GM19372 (cell line): ENCODE measurements around the gene RTF1.
"Not testable (repeated sequence)": the region's sequence is repeated elsewhere in the genome, so short reads cannot be mapped to it uniquely, and the experiment has no call there.

Experiments used
- ATAC-seq: cut with Tn5 transposase; IDR thresholded peaks from one replicate; pipeline ENCODE4 v1.9.1; 2021; ENCODE audit warnings: mild to moderate bottlenecking, low read depth, moderate library complexity; ENCODE audit not compliant: unreplicated experiment

RTF1 gene

DNA sequence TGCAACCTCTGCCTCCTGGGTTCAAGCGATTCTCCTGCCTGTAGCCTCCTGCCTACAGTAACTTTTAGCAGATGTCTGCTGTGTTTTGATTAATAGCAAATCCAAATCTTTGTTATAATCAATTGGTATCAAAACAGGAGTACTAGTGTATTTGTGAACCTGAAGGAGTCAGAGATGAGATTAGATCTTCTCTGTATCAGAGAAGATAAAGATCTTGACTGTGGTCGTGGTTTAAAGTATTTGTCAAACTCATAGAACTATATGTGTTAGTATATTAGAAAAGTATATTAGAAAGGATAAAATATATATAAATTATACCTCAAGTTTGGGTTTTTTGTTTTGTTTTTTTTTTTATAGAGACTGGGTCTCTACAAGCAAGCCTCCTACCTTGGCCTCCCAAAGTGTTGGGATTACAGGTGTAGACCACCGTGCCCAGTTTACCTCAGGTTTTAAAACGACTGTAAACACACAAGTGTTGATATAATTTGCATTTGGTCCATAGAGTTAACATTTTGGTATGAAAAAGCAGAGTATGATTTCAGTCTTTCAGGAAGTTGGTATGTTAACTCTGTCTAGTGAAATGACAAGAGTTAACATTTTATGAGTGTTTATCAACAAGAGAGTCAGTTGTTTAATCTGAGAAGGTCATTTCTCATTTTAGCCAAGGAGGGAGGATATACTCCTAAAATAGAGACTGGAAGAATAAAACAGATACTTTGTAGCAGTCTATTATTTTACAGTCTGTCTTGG lies 18.3 kb downstream of the RTF1 start:
- ATAC-seq = no peak

DNA sequence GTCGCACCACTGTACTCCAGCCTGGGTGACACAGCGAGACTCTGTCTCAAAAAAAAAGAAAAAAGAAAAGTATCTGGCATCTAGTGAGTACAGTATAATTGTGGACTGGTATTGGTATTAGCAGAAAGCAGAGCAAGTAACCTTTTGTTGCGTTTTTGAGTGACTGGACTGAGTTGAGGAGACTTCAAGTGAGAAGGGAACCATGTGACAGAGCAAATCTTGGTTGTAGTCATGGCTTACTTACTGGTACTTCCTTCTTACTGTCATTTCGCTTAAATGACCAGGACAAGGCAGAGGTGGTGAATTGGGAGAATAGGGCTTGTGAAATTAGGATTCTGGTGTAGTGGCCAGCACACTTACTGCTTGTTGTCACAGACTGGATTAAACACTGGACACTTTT lies 20.6 kb downstream of the RTF1 start:
- ATAC-seq = no peak

DNA sequence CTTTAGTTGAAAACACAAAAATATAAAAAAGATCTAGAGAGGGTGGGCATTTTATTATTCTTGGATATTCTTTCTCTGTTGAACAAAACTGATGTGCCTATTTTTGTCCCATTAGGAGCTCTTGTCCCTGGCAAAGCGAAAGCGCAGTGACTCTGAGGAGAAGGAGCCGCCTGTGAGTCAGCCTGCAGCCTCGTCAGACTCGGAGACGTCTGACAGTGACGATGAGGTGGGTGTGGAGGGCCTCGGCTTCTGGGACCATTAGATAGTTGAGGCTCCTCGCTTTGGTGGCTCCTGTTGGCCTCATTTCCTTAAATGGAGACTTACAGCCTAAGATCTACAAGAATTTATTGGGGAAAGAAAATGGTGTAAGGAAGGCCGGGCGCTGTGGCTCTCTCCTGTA lies 21.3 kb downstream of the RTF1 start:
- no peak for ATAC-seq

DNA sequence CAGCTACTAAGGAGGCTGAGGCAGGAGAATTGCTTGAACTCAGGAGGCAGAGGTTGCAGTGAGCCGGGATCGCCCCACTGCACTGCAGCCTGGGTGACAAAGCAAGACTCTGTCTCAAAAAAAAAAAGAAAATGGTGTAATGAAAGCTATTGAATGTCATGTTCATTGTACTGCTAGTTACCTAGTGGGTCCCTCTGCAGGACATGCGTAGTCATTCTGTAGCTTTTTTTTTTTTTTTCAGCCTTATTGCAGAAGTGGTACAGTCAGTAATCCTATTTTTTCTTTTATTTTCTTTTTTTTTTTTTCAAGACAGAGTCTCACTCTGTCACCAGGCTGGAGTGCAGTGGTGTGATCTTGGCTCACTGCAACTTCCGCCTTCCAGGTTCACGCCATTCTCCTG lies 21.9 kb downstream of the RTF1 start:
- ATAC-seq = not testable (repeated sequence)

DNA sequence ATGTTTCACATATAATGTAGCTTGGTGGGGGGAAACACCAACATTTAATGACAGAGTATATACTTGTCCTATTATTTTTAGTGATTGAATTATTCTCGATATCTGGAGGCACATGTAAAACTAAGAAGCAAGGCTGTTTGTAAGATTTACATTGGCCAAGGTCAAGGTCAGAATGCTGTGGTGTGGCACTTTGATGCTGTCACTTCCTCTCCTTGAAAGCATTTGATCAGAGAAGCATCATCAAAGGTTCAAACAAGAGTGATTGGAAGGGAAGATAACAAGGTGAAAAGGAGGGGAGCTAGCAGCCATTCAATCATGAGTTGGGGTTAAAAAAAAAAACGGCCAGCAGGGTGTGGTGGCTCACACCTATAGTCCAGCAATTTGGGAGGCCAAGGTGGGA lies 26.4 kb downstream of the RTF1 start:
- no peak for ATAC-seq

DNA sequence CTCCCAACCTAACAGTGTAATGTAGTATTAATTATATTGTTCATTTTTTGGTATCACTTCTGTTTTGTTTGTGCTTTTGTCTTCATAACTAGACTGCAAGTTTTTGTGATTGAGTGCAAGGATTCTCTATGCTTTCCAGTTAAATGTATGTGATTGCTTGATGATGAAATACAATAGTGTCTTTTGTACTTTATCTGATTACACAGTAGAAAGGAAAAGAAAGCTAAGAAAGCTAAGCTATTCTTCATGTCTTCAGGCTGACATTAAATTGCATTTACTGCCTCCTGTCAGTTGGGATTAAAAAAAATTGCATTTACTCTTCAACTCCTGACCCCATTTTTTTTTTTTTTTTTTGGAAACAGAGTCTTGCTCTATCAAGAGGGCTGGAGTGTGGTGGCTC lies 28.5 kb downstream of the RTF1 start:
- ATAC-seq = no peak

DNA sequence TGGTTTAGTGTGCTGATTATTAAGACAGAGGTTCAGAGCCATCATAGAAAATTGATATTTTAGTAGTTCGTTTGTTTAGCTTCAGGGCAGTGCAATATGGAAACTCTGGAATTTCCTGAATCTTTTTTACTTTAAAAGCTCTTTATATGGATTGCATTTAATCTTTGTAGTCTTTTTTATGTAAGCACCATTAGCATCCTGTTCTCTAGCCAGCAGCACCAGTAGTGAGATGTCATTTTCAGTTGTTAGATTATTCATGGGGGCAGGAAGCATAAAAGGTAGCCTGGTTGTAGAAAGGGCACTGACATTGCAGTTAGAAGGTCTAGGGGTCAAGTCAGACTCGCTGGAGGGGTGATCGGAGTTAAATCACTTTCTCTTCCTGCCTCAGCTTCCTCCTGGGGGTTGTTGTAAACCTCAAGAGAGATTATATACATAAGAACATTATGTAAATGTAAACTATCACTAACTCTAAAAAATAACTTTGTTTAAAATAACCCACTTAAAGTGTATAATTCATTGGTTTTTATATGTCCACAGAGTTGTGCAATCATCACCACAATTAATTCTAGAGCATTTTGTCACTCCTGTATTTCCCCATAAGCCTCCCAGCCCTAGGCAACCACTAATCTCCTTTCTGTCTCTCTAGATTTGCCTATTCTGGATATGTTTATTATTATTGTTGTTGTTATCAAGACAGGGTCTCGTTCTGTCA lies 45.3 kb downstream of the RTF1 start:
- ATAC-seq = no peak

DNA sequence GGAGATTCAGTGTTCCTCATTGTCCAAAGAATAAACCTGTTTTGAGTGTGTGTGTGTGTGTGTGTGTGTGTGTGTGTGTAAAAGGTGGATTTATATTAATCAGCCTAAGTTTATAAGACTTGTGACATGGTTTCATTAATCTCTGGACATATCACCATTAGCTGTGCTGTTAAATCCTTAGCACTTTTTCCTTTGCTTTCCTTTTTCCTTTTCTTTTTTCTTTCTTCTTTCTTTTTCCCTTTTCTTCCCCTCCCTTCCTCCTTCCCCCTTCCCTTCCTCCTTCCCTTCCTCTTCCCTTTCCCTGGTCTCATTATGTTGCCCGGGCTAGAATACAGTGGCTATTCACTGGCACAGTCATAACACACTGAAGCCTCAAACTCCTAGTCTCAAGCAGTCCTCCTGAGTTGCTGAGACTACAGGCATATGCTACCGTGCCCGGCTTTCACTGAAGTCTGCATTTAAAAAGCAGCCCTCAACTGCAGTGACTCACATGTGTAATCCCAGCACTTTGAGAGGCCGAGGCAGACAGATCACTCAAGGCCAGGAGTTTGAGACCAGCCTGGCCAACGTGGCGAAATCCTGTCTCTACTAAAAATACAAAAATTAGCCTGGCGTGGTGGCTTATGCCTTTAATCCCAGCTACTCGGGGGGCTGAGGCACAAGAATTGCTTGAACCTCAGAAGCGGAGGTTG lies 48.1 kb downstream of the RTF1 start:
- ATAC-seq = no peak

DNA sequence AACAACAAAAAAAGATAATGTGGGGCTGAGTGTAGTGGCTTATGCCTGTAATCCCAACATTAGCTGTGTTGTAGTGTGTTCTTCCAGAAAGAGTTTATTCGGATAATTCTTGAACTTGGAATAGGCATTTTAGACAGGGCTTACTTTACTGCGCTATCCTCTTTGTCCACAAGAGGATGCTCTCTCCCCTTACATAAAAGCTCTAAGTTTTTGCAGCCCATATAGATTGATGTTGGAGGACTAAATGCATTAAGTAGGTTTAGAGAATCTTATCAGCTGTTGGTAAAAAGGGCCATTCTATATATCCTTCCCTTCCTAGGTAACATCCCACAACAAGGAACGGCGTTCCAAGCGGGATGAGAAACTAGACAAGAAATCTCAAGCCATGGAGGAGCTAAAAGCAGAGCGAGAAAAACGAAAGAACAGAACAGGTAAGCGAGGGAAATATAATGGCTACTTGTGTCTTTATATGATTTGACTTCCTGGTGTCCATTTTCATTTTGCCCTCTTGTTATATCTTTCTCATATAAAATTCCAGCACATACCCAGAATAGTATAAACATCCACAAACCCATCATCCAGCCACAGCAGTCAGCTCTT lies 49.0 kb downstream of the RTF1 start:
- ATAC-seq = no peak

DNA sequence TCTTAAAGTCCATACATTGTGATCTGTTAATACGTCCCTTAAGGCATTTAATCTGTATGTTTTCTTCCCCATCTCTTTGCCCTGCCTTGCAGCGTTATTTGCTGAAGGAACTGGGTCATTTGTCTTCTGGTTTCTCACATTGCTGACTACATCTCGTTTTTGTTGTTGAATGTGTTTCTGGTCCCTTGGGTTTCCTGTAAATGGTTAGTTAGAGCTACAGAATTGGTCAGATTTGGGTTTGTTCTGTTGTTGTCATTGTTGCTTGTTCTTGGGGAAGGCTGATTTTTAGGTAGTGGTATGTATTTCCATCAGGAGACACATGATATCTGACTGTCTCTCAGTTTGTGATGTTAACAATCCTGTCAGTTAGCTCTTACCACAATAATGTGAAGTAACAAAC lies 49.8 kb downstream of the RTF1 start:
- ATAC-seq = no peak

DNA sequence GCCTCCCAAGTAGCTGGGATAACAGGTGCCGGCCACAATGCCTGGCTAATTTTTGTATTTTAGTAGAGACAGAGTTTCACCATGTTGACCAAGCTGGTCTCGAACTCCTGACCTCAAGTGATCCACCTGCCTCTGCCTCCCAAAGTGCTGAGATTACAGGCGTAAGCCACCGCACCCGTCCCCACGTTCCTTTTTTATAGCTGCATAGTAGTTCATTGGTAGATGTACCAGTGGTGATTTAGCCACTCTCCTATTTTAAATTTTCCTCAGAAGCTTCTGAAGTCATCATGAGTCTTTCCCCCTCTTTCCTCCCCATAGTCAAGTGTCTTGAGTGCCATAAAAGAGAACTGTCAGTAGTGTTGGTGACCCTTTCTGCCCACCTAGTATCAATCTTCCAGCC lies 52.7 kb downstream of the RTF1 start:
- not testable (repeated sequence) for ATAC-seq

DNA sequence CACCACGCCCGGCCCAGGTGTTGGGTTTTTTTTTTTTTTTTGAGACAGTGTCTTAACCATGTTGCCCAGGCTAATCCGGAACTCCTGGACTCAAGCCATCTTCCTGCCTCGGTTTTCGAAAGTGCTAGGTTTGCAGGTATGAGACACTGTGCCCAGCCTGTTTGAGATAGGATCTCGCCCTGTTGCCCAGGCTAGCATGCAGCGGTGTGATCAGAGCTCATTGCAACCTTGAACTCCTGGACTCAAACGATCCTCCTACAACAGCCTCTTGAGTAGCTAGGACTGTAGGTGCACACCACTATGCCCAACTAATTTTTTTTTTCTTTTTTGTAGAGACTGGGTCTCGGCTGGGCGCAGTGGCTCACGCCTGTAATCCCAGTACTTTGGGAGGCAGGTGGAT lies 56.5 kb downstream of the RTF1 start:
- ATAC-seq = no peak

DNA sequence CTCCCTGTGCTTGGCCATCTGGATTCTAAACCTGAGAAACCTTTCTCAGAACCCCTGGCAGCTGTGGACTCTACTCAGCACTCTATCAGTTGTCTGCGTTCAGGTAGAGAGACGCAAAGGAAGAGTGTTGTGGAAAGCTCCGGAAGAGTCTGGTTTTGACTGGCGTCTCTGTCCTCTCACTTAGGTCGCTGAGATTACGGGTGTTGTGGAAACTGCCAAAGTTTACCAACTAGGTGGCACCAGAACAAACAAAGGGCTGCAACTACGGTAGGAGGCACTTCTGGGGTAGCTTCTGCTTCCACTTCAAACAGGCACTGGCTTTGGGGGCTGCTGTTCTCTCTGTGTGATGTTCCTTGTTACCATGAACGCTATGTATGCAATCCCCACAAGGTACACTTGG lies 57.5 kb downstream of the RTF1 start:
- ATAC-seq = no peak

DNA sequence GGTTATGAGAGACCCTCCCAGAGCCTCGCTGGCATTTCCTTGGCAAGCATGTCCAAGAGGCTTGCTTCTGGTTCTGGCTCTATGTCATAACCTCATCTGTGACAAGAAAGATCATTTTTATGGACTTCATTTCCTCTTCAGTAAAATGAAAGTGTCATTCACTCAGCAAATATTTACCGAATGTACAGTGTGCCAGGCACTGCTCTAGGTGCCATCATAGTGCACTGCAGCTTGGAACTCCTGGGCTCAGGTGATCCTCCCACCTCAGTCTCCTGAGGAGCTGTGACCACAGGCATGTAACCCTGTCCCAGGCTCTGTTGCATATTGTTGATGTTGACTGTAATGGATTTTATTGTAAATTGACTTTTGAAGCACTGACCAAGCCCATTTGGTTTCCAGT lies 58.0 kb downstream of the RTF1 start:
- ATAC-seq = no peak

DNA sequence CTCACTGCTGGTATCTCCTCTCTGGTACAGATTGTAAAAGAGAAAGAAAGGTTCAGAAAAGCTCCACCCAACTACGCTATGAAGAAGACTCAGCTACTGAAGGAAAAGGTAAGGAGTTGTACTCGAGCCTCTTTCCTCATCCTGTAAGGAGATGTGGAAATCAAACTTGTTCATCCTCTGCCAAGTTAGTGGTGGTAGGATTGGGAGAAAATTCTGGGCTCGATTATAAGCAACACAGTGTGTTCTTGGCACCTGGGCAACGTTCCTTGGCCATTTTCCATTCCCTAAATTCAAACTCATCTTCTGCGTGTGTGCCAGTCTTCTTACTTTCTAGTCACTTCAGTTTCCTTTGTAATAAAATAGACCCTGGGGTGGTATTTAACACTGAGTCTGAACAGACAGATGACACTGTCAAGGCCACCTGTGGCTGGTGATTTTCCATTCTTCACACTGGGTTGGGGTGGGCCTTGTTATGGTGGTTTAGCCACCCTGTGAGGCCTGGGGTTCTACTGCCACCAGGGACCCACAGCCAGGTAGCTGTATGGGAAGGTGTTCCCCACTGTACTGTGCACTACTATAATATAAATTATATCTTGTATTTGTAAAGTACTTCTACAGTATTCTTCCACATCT lies 59.6 kb downstream of the RTF1 start:
- ATAC-seq = no peak

DNA sequence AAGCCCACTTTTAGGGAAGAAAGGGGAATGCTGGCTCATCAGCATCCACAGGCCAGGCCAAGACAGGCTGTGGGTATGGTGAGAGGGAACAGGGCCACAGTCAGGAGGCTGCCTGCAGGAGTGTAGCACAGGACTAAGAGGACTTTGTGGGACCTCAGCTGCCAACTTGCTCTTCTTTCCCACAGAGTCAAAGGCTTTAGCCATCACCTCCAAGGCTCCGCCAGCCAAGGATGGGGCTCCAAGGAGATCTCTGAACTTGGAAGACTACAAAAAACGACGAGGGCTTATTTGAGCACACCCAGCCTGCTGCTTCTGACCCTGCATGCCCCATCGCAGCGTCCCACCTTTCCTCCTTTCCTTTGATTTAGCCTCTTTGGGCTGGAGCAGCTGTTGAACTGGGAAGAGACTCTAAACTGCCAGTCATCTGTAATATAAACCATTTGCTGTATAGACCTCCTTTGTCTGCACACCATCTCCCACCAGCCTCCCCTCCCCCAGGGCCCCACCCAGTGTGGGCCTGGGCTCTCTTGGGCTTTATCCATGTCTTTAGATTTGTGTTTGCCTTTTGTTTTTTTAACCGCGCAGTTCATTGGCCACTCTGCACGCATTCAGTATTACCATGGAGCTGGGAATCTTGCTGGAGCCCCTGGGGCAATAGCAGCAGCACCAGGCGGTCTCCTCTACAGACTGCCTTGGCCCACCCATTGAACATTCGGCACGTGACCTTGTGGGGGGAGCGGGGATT lies 63.7 kb downstream of the RTF1 start:
- no peak for ATAC-seq

DNA sequence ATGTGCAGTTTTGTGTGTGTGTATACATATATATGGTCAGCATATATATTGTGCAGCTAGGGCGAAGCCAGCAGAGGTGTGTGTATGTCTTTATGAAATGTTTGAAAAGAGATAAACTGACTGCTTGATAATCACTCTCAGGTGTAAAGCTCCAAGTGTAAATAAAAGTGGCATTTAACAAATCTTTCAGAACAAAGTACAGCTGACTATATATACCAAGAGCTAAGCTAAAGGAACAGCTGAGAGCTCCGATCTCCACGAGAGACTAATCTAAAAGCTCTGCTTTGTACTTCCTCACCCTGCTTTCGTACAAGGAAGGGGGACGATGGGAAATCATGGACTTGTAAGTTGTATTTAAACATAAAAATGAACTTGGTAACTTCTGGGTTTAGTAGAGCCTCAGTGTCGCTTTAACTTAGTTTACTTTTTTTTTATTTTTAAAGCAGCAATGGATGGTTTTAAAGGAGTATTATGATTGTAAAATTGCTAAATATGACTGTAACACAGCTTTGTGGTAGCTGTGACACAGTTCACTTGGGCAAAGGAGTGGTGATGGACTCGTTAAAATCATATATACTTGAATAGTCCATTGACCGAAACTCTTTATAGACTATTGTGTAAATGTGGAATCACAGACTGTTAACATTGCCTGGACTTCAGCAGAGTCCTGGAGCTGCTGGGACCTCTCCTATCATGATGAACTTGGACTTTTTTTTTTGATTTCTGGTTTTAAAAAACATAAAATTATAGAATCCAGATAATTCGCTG lies 65.4 kb downstream of the RTF1 start:
- no peak for ATAC-seq

DNA sequence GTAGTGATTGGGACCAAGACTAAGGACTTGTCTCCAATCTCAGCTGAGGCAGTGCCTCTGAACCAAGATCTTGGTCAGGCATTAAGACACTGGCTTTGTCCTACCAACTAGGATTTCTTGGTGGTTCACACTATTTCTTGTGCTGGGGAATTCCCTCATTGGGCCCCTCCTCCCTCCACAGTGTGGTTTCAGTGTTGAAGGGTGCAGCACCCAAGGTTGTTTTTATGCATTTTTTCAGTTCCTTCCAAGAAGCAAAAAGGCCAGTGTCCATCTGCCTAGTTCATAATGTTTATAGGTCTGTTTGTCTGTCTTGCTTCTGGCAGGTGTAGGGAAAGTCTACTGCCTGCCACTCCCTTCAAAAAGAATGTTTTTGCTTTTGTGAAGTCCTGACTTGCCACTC lies 66.2 kb downstream of the RTF1 start:
- no peak for ATAC-seq

DNA sequence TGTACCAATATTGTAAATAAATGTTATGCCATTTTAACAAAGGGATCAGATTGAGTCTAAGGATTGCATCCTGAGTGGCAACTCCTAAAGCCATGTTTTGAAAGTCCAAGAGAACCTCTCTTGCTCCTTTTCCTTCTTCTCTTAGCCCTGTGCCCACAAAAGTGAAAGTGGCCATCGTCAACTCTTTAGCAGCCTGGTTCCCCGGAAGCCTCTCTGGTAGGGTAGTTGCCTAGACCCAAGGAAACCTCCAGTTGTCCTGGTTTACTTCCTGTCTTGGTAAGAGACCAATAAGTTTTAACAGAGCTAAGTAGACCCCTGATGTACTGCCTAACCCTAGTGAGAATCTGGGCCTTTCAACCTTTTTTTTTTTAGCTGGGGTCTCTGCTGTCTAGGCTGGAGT lies 66.6 kb downstream of the RTF1 start:
- no peak for ATAC-seq
